Smooth muscle cell (in vitro differentiated cells): Measurements from ENCODE around the gene TSC22D2. TPM values are rescaled to one million over a fixed set of nuclear protein-coding genes. Genes with fewer than 3 reads are reported as not detected.

Experiments used
- DNase-seq: peaks from one replicate; lab custom pipeline; 2025; ENCODE audit not compliant: unreplicated experiment; lab: John Stamatoyannopoulos, UW
- H2AFZ ChIP-seq: fragments of 200-600 bp; sonication (generic); 2 replicates; pipeline ENCODE4 v1.6.0; 2016; ENCODE audit warnings: antibody characterized with exemption, low read depth, mild to moderate bottlenecking
- H3F3A ChIP-seq: fragments of 200-600 bp; sonication (generic); 2 replicates; pipeline ENCODE4 v1.6.0; 2017; ENCODE audit warnings: antibody characterized with exemption, low read depth
- H3K27ac ChIP-seq: fragments of 200-600 bp; sonication (generic); 2 replicates; pipeline ENCODE4 v1.5.1; 2016; ENCODE audit warnings: low read depth, mild to moderate bottlenecking
- H3K27me3 ChIP-seq: fragments of 200-600 bp; sonication (generic); 2 replicates; pipeline ENCODE4 v1.6.1; 2016; ENCODE audit warnings: low read depth, mild to moderate bottlenecking
- H3K36me3 ChIP-seq: fragments of 200-600 bp; sonication (generic); 2 replicates; pipeline ENCODE4 v1.5.1; 2016; ENCODE audit warnings: low read depth
- H3K4me1 ChIP-seq: fragments of 200-600 bp; sonication (generic); 2 replicates; pipeline ENCODE4 v1.5.1; 2016; ENCODE audit warnings: low read depth
- H3K4me2 ChIP-seq: fragments of 200-600 bp; sonication (generic); 2 replicates; pipeline ENCODE4 v1.6.0; 2016; ENCODE audit warnings: mild to moderate bottlenecking
- H3K4me3 ChIP-seq: fragments of 200-600 bp; sonication (generic); 2 replicates; pipeline ENCODE4 v1.5.1; 2016; ENCODE audit warnings: mild to moderate bottlenecking
- H3K79me2 ChIP-seq: fragments of 200-600 bp; sonication (generic); 2 replicates; pipeline ENCODE4 v1.6.0; 2016; ENCODE audit warnings: low read depth, mild to moderate bottlenecking
- H3K9ac ChIP-seq: fragments of 200-600 bp; sonication (generic); 2 replicates; pipeline ENCODE4 v1.6.0; 2016; ENCODE audit warnings: low read depth
- H3K9me3 ChIP-seq: fragments of 200-600 bp; sonication (generic); replicated peaks from 2 replicates; pipeline ENCODE4 v1.5.1; 2016; ENCODE audit warnings: low read depth
- H4K20me1 ChIP-seq: fragments of 200-600 bp; sonication (generic); 2 replicates; pipeline ENCODE4 v1.6.0; 2016; ENCODE audit warnings: low read depth
- WGBS: methylation state at CpG from one replicate; pipeline ENCODE4 v1.1.7; 2016; ENCODE audit warnings: low lambda C conversion rate; 5-methylcytosine and 5-hydroxymethylcytosine counted together
- polyA plus RNA-seq: library from polyadenylated mRNA; unstranded; fragments of >200 nt; fragmentation: Nextera tagmentation; extraction: Ambion mirVana; gene quantifications from 2 replicates; pipeline ENCODE4 v1.2.1, GENCODE V29; 2016
- total RNA-seq: library from RNA; depleted of rRNA; stranded (reverse); fragments of >200 nt; gene quantifications from 2 replicates; pipeline ENCODE4 v1.2.3, GENCODE V29; 2014
- TF ChIP-seq, protein P1 (sequence below): fragments of 200-600 bp; sonication (generic); IDR thresholded peaks from 2 replicates; pipeline ENCODE4 v1.5.1; 2017; ENCODE audit warnings: borderline replicate concordance, mild to moderate bottlenecking, antibody characterized with exemption; ENCODE audit not compliant: insufficient read depth, poor library complexity, severe bottlenecking

The TSC22D2 gene
- total and polyA plus RNA-seq, 2 experiments from 2014 or later: 31.7 to 37.0 TPM

DNA sequence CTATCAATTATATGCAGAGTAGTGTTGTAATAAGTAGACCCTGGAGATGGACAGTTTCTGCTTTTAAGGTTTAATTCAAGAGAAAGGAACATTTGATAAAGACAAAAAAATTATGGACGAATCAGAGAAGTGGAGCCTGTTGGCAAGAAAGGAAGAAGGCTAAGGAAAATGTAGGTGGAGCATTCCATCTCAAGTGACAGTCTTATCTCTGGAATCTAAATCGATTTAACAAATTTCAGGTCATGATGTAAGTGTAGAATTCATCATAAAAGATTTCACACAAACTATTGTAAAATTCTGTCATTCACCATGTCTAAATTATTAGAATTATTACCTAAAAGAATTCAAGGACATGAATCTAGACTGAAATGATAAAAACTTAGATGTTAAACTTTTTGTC lies 36.3 kb downstream of the TSC22D2 start:
- WGBS: 94% methylated on average over 2 of the region's 2 CpGs
- no peak overlapping the region for H3K4me2 ChIP-seq

DNA sequence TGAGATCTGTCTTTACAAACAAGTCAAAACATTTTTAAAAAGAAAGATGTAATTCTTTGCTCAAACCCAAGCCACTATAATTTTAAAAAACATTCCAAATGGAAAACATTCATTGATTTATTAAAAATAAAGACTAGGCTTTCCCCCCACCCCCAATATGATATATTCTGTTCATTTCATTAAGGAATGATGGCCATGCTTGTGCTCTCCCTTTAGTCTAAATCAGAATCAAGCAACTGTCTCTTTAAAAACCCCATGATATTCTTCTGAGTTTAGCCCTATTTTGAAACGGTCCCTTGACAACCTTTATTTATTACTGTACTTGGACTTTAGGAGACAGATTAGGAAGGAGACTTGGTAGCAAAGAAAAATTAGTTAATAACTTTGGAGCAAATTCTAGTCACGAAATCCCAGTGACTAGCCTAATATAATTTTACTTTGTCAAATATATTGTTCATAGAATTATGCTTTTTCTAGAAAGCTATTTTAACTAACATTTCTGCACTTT lies 38.4 kb downstream of the TSC22D2 start:
- Histone ChIP-seq H4K20me1 (peaks cover 92% of the 10 kb centered on the region), H3K4me3 (no peak overlapping the region), H3F3A (peaks cover 22% of the 10 kb centered on the region), H3K4me2 (peak overlapping the region; percentile 51), H3K4me1 (peaks cover 47% of the 10 kb centered on the region), H3K9me3 (no peaks in the 10 kb centered on the region), H3K79me2 (peaks cover 91% of the 10 kb centered on the region), H3K27ac (peak overlapping the region; percentile 70), H3K36me3 (no peaks in the 10 kb centered on the region), H3K9ac (no peak overlapping the region), H3K27me3 (no peaks in the 10 kb centered on the region), H2AFZ (no peak overlapping the region)
- TF ChIP-seq, protein P1, sequence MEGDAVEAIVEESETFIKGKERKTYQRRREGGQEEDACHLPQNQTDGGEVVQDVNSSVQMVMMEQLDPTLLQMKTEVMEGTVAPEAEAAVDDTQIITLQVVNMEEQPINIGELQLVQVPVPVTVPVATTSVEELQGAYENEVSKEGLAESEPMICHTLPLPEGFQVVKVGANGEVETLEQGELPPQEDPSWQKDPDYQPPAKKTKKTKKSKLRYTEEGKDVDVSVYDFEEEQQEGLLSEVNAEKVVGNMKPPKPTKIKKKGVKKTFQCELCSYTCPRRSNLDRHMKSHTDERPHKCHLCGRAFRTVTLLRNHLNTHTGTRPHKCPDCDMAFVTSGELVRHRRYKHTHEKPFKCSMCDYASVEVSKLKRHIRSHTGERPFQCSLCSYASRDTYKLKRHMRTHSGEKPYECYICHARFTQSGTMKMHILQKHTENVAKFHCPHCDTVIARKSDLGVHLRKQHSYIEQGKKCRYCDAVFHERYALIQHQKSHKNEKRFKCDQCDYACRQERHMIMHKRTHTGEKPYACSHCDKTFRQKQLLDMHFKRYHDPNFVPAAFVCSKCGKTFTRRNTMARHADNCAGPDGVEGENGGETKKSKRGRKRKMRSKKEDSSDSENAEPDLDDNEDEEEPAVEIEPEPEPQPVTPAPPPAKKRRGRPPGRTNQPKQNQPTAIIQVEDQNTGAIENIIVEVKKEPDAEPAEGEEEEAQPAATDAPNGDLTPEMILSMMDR: no peak
- no peak for DNase-seq
- 66% methylated on average over 2 of the region's 2 CpGs for WGBS

More for the DNA sequence above, 36.3 kb downstream of the TSC22D2 start:
- peaks cover 26% of the 10 kb centered on the region for H3K4me1 ChIP-seq
- H3K9me3 ChIP-seq: no peaks in the 10 kb centered on the region
- peaks cover 19% of the 10 kb centered on the region for H3F3A ChIP-seq
- no peak overlapping the region for H3K9ac ChIP-seq
- H3K36me3 ChIP-seq: no peaks in the 10 kb centered on the region
- H3K4me3 ChIP-seq: no peak overlapping the region
- H3K79me2 ChIP-seq: peaks cover 92% of the 10 kb centered on the region
- no peak overlapping the region for H2AFZ ChIP-seq
- TF ChIP-seq, protein P1: no peak
- peaks cover 92% of the 10 kb centered on the region for H4K20me1 ChIP-seq
- peak overlapping the region; percentile 47 for H3K27ac ChIP-seq
- H3K27me3 ChIP-seq: no peaks in the 10 kb centered on the region
- no peak for DNase-seq

DNA sequence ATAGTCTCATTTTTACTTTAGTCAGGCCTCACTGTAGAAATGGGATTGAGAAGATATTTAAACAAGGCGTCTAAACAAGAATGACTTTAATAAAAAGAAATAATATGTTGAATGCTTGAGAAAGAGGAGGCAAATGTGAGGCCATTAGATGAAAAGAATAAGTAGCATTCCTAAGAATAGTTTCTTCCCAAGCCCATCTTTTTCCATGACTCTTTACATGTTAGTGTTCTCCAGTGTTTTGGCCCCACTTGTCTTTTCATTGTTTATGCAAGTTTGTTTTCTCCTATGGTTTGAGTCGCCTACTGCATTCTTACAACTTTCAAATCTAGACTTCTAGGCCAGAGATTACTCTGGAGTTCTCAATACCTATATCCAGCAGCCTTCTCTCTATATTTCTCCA lies 39.0 kb downstream of the TSC22D2 start:
- Histone ChIP-seq H3K4me2 (peak overlapping the region; percentile 51), H3K4me1 (peaks cover 47% of the 10 kb centered on the region), H3K27me3 (no peaks in the 10 kb centered on the region), H4K20me1 (peaks cover 92% of the 10 kb centered on the region), H3K4me3 (no peak overlapping the region), H3K36me3 (no peaks in the 10 kb centered on the region), H3K9me3 (no peaks in the 10 kb centered on the region), H3F3A (peaks cover 24% of the 10 kb centered on the region), H2AFZ (no peak overlapping the region), H3K27ac (peak overlapping the region; percentile 70), H3K9ac (no peak overlapping the region), H3K79me2 (peaks cover 91% of the 10 kb centered on the region)
- TF ChIP-seq, protein P1: no peak
- DNase-seq: no peak
- WGBS: 91% methylated on average over 2 of the region's 2 CpGs

DNA sequence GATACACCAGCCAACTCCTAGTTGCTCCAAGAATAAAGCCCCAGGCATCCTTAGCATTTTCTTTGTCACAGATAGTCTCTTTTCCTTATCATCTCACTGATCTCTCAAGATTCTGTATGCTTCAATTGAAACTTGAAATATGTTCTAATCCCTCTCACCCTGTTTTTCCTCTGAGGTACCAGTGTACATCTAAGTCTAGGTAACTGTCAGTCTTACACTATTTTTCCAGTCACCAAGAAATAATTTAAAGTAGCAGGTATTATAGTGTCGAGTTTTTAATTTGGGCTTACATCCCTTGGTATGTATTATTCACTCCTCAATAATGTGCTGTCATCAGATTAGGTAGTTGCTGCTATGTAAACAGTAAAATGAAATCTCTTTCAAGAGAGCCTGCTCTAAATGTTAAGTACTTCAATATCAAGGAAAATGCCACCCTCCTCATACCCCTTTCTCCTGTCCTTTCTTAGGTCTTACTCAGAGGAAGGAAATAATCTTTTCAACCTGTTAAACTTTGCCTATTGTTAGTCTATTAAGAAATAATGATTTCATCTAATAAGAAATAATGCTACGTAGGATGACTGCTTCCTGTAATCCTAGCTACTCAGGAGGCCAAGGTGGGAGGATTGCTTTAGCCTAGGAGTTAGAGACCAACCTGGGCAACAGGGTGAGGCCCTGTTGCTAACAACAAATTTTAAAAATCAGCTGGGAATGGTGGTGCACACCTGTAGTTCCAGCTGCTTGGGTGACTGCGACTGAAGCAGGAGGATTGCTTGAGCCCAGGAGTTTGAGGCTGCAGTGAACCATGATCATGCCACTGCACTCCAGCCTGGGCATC lies 39.8 kb downstream of the TSC22D2 start:
- Histone ChIP-seq H3K4me2 (peak overlapping the region; percentile 51), H3K9me3 (no peaks in the 10 kb centered on the region), H3K4me1 (peaks cover 47% of the 10 kb centered on the region)

More for the DNA sequence above, 39.8 kb downstream of the TSC22D2 start:
- TF ChIP-seq, protein P1: no peak
- peaks cover 91% of the 10 kb centered on the region for H3K79me2 ChIP-seq
- no peak overlapping the region for H3K4me3 ChIP-seq
- H3F3A ChIP-seq: peaks cover 24% of the 10 kb centered on the region
- no peak overlapping the region for H2AFZ ChIP-seq
- peak overlapping the region; percentile 19 for H3K9ac ChIP-seq
- H3K27me3 ChIP-seq: no peaks in the 10 kb centered on the region
- 52% methylated on average over 3 of the region's 3 CpGs for WGBS
- no peaks in the 10 kb centered on the region for H3K36me3 ChIP-seq
- no peak for DNase-seq
- H4K20me1 ChIP-seq: peaks cover 92% of the 10 kb centered on the region
- peak overlapping the region; percentile 70 for H3K27ac ChIP-seq
